ENCODE results near the gene DGAT2L6. TPM values are rescaled to one million over a fixed set of nuclear protein-coding genes. Genes with fewer than 3 reads are reported as not detected.

DGAT2L6 gene, protein sequence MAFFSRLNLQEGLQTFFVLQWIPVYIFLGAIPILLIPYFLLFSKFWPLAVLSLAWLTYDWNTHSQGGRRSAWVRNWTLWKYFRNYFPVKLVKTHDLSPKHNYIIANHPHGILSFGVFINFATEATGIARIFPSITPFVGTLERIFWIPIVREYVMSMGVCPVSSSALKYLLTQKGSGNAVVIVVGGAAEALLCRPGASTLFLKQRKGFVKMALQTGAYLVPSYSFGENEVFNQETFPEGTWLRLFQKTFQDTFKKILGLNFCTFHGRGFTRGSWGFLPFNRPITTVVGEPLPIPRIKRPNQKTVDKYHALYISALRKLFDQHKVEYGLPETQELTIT
- total RNA-seq (2022; extraction: Qiagen RNA extraction), result not detected in 5 replicates

DNA sequence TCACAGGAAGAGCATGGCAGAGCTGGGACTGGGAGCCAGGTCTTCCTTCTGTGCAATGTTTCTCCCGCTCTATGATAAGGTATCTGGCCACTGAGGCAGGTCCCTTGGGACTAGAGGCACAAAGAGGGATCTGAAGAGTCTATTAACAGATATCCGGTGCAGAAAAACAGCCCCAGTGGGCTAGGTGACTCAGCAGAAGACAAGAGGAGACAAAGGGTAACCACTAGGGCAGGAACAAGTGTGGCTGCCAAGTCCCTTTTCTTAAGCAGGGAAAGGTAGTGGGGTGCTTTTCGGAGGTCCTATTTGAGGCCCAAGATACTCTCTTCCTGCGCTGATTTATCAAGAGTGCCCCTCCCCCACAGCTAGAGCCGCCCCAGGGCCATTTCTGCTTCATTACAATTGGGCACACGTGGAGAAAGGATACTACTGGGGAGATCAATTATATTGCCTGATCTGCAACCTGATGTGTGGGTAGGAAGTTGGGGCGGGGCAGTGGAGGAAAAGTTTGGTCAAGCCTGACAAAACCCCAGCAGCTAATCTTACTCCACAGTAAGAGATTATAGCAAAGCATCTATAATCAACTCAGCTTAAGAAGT lies at the start of gene DGAT2L6:
TSS of gene DGAT2L6 (plus strand) at position 546 of the 596 bp plus-strand sequence. CDS start 100 bp downstream, outside the sequence.

DNA sequence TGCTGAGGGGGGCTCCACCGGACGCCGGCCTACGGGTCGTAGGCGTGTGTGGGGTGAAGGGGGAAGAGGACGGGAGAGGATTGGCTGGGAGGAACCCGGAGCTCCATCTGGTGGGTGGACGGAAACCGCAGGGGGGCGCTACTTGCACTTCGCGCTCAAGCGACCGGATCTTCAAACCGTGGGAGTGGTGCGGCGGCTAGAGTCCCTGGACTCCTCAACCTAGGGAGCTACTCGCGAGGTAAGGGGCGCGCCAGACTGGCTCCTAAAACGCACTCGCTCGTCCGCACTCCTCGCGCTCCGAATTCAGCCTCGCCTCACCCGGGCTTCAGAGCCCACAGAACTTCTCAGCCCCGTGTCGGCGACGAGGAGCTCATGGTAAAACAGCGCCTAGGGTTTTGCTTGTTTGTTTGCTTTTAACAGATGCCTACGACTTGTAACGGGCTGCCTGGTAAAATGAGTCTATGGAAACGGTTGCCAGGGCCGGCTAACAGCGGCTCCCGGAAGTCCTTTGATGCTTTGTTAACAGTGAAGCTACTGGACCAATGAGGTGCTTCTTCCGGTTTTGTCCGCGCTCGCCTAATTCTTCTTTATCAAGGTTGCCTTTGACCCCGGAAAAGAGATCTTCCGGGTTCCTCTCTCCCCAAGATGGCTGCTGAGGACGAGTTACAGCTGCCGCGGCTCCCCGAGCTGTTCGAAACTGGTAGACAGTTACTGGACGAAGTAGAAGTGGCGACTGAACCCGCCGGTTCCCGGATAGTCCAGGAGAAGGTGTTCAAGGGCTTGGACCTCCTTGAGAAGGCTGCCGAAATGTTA lies 43.8 kb upstream of the DGAT2L6 start, which contains the start of gene IGBP1:
TSS of gene IGBP1 (plus strand) at position 145 of the 813 bp plus-strand sequence. CDS start at position 646, 501 bp downstream.

DNA sequence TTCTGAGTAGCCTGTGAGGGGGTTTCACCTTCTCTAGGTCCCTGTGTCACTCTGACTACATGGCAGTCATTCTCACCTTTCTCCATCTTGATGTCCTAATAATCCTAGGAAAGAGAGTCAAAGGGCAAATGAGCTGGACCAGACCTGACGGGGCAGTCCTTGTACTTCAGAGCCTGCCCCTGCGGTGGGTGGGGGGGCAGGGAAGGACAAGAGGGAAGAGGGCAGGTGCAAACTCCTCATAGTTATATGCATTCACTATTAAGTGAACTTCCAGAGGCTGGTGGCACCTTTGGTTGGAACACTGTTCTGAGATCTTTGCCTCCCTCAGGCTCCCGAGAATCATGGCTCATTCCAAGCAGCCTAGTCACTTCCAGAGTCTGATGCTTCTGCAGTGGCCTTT lies 57.1 kb downstream of the DGAT2L6 start, which contains the start of gene AWAT1:
TSS of gene AWAT1 (plus strand) at position 301 of the 400 bp plus-strand sequence. CDS start at position 342, 41 bp downstream.

Other genes starting within 250 kb of the DGAT2L6 start
- not detected in 5 replicates for gene AWAT2, start 127.5 kb upstream of the DGAT2L6 start, total RNA-seq (2022; extraction: Qiagen RNA extraction)
- gene OTUD6A, start 115.0 kb upstream of the DGAT2L6 start, total RNA-seq (2022; extraction: Qiagen RNA extraction), result not detected in 5 replicates
- 58.6 to 71.2 TPM (median 66.0 TPM) in 5 replicates for gene IGBP1, start 44.0 kb upstream of the DGAT2L6 start, total RNA-seq (2022; extraction: Qiagen RNA extraction)
- gene AWAT1, start 57.2 kb downstream of the DGAT2L6 start, total RNA-seq (2022; extraction: Qiagen RNA extraction), result not detected in 5 replicates
- gene P2RY4, start 82.7 kb downstream of the DGAT2L6 start, total RNA-seq (2022; extraction: Qiagen RNA extraction), result 0.05 TPM in 1 of 5 replicates, not detected in the others
- gene ARR3, start 90.9 kb downstream of the DGAT2L6 start, total RNA-seq (2022; extraction: Qiagen RNA extraction), result not detected in 5 replicates
- gene RAB41, start 104.7 kb downstream of the DGAT2L6 start, total RNA-seq (2022; extraction: Qiagen RNA extraction), result not detected in 5 replicates
- gene PDZD11, start 112.4 kb downstream of the DGAT2L6 start, total RNA-seq (2022; extraction: Qiagen RNA extraction), result 88.9 to 109 TPM (median 91.0 TPM) in 5 replicates
- gene KIF4A, start 112.6 kb downstream of the DGAT2L6 start, total RNA-seq (2022; extraction: Qiagen RNA extraction), result 24.0 to 28.4 TPM (median 26.4 TPM) in 5 replicates
- gene GDPD2, start 245.8 kb downstream of the DGAT2L6 start, total RNA-seq (2022; extraction: Qiagen RNA extraction), result 0.03 to 0.10 TPM (median 0.05 TPM) in 3 of 5 replicates, not detected in the others

Data from A549 treated with AZD2906 at 1 μM for 4 hours (cell line).